DMS53 treated with DMSO at 0.1 percent for 48 hours (cell line): ENCODE results near the gene NOTCH4.

Experiments used
- DNase-seq: peaks from one replicate; lab custom pipeline; 2025; ENCODE audit not compliant: unreplicated experiment; lab: John Stamatoyannopoulos, UW

Gene NOTCH4

DNA sequence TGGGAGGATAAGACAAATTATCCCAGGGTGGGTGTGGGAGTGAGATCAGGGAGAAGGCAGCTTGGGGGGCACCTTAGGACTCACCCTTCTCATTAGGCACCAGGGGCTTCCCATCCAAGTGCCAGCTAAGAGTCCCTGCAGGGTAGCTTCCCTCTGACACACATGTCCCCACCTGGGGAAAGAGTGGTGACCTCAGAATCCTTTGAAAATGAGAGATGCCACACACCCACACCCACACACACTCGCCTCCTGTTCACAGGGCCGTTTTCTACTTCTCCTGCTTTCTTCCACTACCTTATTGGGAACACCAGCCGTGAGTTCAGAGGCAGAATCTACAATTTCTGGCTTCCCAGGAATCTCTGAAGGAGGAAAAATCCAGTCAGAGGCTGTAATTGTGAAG is 40.8 kb downstream of the NOTCH4 start:
- DNase-seq = no peak

DNA sequence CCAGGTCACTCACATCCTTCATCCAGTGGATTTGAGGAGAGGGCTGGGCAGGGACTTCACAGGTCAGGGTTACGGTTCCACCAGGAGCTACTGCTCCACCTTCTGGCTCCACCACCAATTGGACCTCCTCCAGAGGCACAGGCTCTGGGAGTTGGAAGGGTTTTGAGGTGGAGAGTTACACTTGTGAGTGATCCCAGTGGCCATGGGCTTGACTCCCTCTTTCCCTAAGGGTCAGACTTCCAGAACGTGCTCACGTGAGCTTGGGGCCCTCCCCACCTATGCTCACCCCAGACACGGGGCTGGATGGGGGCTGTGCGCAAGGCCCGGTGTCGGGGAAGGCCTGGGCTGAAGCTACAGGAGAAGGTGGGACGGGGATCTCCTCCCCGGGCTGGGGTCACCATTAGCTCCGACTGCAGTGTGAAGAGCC is 41.3 kb downstream of the NOTCH4 start:
- no peak for DNase-seq

DNA sequence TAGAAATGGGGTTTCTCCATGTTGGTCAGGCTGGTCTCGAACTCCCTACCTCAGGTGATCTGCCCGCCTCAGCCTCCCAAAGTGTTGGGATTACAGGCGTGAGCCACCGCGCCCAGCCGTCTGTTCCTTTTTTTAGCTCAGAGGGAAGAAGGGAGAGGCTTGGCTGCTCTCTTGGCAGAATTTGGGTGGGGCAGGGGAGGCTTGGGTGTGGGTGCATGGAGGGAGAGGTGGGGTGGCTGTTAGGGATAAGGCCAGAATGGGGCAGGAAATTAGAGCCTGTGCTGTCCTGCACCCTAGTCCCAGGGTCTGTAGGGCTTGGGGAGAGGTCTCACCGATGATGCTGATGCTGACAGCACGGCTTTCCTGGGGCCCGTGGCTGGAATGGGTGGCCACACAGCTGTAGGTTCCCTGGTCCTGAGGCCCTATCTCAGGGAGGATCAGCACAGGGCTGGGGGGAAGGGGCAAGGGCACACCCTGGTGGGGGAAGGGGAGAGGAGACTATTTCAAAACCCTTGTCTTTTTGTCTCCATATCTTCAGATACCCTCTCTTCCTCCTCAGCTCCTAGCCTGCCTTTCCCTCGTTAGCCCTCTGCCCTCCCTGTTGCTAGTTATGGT is 41.8 kb downstream of the NOTCH4 start:
- no peak for DNase-seq

DNA sequence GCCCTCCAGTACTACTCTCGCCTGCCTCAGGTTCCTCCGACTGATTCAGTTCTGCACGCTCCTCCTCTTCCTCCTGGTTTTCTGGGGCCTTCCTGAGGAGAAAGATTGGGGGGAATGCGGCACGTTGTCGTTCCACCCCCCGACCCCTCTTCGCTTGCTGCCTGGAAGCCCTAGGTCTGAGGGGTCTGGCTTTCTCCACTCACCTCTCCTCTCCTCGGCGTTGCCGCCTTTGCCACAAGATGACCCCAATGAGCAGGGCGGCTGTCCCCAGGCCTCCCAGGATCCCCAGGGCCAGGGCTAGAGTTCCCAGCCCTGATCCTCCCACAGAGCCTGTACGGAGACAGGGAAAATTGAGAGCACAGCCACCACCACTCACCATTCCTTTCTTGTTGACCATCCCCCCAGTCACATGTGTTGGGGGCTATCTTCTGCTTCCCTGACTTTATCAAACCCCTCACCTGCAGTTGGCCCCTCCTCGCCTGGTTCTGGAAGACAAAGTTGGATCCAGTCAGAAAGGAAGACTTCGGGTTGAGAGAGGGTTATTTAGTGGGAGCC is 42.6 kb downstream of the NOTCH4 start:
- DNase-seq = no peak

DNA sequence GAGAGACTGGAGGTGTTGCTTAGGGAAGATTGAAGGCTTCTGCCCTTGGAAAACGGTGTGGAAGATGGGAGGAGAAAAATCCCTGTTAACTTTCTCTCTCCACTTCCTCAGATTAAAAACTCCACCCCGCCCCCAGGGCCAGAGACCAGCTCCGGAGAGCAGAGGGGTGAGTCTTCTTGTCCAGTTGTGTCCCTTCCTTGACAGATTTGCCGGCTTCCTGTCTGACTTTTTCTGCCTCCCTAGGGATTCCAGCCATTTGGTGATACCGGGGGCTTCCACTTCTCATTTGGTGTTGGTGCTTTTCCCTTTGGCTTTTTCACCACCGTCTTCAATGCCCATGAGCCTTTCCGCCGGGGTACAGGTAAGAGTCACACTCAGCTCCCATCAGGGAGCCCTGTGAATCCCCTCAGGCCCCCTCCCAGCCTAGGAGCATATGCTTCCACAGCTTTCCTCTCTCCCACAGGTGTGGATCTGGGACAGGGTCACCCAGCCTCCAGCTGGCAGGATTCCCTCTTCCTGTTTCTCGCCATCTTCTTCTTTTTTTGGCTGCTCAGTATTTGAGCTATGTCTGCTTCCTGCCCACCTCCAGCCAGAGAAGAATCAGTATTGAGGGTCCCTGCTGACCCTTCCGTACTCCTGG is 44.0 kb downstream of the NOTCH4 start:
- no peak for DNase-seq

DNA sequence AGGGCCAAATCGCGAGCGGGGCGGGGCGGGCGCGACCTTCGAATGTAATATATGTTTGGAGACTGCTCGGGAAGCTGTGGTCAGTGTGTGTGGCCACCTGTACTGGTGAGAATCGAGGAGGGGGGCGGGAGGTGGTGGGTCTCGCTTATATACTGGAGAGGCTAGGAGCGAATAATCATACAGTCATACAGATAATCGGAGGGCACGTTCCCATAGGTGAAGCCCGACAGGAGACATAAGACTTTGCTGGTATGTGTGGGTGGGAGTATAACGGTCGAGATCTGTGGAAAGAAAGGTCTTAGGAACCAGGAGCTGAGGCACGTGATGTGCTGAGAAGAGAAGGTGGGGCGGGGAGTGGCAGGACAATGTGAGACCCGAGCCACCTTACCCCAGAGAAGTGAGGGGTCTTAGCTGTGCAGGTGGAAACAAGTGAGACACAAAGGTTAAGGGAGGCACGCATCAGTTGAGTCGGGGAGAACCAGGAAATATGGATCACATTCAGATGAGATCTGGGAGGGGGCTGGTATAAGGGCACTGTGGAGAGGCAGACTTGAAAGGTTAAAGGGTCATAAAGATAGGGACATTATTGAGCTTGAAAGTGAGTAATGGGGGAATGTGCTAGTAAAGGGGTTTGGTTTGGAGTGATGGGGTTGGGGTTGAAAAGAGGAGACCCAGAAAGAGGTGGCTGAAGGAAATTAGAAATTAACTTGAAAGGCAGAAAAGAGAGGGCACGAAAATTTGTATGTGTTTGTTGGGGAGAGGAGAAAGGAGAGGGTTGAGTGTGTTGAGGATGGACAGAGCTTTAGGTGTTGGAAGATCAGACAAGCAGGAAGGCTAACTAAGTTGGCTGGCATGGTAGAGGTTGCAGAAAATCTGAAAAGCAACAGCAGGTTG is 45.1 kb downstream of the NOTCH4 start:
- DNase-seq = no peak

DNA sequence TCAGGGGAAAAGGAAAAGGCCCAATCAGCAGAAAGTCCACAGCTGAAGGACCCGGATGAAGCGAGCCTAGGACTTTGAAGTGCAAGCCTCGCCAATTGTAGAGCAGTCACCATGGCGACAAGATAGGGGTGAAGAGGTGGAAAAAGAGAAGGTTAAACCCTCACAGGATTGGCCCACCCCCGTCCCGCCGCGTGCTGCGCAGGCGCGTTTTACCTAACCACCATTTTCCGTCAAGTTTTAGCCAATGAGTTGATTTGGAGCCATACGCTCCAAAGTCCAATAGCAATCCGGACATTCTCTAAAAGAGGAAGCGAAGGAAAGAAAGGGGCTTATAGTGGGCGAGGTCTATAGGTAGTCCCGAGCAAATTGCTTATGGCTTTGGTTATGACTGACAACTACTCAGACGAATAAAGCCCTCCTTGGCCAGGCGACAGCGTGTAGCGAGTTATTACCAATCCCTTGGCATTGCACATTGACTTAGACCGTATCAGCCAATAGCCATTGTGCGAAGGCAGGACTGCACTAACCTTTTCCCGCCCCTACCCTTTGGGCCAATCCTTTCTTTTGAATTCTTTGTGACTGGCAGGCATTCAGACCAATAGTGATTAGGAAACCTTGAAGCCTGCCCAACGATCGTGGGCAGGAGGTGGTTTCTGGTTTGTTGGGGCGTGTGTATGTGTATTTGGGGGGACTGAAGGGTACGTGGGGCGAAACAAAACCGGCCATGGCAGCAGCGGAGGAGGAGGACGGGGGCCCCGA is 45.9 kb downstream of the NOTCH4 start, which contains the start of gene RNF5:
TSS of gene RNF5 (plus strand) at position 618 of the 759 bp plus-strand sequence. CDS start at position 725, 107 bp downstream.
- peak; percentile 99 for DNase-seq

DNA sequence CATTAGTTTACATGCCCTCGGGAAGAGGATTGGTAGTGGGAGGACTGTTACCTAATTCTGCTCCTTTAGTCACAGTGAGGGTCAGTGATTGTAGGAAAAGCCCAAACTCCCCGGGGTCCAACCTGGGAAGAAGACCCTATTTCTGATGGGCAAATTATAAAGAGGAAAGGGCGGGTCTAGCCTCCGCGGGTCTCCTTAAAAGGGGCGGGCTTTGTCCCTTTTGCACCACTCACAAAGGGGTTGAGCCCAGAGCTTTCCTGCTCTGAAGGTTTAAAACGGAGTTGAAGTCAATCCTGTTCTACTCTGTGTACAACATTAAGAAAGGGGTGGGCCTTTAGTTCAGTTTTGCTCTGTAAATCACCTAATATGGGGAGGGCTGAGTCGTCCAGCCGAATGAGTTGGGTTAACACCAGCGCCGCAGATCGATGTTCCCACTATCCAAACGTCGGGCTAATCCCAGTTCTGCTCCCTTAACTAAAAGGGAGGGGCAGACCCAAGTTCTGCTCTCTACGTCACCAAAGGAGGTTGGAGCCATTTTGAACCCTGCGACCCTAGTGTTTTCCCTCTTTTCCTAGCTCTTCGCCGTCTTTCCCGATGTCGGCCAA is 46.6 kb downstream of the NOTCH4 start:
- peak; percentile 85 for DNase-seq

DNA sequence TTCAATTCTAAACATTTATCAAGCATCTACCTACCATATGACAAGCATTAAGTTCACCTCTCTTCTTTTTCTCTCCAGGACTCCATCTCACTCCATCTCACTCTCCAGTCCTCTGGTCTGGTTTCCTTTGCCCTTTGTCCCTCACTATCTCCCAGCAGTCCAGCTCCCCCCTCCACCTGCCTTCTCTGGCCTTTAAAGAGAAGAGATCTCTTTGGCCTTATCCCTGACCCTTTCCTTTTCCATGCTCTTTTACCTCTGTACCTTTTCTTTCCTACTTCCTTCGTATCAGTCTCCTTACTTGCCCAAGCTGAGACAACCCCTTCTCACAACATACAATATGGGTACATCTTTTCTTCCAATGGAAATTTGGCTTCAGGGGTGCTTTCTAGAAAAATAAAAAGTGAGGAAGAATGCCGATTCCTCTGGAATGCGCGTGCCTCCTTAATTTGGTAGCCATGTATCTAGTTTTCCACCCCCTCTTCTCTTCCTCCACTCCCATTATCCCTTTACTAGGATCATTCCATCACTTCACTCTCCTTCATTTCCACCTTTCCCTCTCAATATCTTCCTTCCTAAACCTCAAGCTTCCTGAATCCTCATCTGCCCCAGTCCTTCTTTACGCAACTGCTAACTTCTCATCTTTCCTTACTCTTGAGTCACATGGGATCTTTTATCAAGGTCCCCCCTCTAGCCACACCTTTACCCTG is 47.2 kb downstream of the NOTCH4 start:
- DNase-seq = no peak

DNA sequence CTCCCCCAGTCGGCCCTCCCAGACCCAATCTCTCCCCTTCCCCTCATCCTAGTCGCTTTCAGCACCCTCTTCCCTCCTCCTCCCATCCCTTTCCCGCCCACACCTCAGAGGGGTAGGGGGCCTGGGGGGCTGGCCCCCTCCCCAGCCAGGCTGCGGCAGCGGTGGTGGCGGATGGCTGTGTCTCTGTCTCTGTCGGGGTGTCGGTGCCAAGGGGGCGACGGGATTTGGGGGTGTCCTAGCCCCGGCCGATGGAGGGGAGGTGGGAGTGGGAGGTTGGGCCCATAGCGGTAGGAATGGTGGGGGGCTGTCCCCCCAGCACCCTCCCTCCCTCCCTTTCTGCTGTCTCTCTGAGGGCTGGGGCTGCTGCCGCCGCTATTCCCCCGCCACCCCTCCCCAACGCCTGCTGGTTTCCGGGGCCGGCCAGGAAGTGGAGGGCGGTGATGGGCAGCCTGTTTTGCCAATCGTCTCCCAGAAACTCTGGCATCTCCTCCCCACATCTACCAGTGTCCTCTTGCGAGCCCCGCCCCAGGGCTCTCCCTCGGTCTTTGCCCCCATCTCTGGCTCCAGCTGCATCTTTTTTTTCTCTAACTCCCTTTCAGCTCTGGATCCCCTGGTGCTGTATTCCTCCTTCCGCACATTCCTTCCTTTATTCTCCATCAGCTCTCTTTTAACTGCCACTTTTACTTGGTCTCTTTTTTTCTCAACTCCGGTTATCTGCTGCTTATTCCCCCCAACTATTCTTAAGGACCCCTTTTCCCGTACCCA is 48.0 kb downstream of the NOTCH4 start, which contains the start of gene AGPAT1:
TSS of gene AGPAT1 (minus strand) at position 374 of the 765 bp plus-strand sequence. CDS start 4,588 bp downstream, outside the sequence.
- DNase-seq = peak; percentile 93

DNA sequence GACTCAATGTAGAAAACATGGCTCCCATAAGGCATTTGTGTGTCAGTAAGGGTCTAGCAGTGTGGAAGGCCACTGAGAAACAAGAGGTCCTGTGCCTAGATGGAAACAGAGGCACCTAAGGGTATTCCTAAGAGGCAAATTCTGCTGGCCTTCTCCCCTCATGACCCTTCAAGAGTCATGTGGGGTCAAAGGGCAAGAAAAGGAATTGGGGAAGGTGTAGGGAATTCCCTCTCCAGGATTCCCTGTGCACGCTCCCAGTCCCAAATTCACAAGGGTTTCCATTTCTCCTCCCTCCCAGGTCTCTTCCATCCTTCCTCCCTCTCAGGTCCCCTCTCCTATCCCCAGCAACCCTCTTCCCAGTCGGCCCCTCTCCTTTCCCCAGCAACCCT is 48.6 kb downstream of the NOTCH4 start:
- no peak for DNase-seq

DNA sequence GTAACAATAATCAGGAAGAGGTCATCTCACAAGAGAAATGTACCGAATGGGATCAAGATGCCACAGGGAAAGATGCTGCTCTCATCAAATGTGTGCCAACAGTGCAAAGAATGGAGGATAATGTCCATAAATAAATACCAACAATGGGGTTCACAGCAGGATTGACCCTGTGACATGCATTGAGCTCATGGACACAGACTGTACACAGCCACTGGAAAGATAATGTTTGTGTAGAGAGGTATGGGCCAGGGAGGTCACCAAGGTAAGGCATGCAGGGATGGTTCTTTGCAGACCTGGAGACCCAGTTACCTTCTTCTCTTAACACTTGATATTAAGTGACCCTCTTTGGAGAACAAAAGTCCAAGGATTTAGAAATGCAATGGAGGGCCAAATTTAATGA is 49.5 kb downstream of the NOTCH4 start:
- DNase-seq = no peak

DNA sequence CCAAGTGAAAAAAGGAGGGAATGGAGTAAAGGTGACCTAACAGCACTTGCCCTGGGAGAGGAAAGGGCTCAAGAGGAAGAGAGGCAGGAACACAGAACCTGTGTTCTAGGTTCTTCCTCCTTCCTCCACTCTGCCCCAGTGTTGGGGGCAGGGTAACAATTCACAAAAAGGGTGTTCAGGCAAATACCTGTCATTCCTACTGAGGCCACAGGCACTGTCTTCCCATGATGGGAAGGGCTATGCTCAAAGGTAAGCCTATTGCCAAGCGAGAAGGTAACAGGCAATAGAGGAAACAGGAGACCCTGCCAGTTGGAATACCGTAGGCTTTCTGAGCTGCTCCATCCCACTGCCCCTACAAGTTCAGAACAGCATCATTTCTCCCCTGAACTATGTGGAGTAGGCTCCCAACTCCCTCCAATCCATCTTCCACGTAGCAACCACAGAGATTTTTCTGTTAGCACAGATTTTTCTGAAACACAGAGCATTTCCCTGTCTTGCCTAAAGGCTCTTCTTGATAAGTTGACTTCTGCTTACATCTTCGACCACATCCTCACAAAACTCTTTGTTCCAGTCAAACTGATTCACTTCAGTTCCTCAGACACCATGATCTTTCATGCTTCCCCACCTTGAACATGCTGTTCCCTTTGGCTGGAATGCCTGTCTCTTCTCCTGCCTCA is 50.7 kb downstream of the NOTCH4 start:
- DNase-seq = no peak

DNA sequence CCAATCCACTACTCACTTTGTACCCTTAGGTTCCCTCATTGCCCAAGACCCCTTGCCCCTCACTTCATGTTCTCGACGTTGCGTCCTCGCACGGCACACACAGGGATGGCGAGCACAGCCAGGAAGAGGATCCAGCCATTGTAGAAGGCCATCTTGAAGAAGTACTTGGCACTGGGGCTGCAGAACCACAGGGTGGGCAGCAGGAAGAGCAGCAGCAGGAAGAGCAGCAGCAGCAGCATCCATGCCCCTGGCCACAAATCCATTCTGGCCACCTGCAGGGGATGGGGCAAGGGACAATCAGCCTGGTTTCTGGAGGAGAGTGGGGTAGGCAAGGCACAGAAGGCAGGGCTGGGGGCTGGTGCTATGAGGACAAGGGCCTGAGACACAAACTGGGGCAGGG is 52.6 kb downstream of the NOTCH4 start:
- DNase-seq = no peak

DNA sequence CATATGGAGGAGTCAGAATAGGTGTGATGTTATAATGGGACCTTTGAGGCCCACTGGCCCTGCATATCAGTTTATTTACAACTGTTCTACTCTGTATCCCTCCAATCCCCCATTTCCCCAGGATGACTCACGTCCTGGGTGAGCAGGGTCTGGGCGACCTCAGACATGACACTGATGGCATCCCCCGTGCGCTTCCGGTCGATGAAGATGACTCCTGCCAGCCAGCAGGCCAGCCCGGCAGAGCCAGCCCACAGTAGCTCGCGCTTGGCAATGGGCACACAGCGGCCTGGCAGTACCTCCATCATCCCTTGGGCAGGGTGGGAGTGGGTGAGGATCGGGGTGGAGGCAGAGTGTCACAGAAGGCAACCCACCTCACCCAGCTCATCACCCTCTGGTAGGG is 53.6 kb downstream of the NOTCH4 start:
- DNase-seq = no peak

DNA sequence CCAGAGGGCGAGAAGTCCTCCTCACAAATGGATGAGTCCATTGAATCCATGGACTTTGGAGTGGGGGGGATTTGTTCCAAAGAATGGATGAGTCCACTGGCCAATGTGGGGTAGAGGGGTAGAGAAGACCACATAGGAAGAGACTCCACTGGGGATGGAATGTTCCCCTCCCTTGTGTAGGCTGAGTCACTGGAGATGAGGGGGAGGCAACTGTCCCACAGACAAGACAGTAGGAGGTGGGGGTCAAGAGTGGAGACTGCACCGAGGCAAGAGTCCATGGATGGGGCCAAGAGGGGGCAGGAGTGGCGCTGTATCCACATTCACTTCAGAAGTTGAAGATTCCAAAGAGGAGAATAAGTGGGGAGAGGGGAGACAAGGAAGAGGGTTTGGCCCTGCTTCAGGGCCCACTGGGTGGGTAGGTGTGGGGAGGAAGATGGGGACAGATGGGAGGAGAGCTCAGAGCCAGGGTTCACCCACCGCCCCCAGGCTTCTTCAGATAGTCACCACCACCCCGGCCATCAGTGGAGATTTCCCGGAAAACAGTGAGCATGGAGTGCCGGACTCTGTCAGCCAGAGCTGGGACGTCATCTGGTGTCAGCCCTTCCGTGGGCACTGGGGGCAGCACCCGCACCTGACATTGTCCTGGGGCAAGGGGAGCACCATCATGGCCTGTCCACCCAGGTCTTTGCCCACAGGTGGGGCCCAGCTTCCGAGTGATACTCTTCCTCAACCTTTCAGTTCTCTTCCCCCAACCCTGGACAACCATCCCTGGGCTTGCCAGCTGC is 54.9 kb downstream of the NOTCH4 start:
- no peak for DNase-seq

DNA sequence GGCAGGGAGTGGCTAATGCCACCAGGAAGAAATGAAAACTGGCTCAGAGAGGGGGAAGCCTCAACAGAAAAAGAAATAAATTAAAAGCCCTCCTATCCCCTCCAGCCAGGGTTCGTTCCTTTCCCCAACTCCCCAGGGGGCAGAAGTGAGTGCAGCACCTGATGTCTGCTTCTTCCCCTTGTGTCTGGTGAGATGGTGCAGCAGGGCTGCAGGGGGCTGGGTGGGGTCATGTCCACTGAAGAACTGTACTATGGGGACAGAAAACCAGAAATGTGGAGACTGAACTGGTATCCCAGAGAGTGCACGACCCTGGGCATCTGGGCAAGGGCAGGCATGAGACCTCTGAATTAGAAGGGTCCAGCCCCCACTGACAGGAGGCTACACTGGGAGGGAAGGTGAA is 55.5 kb downstream of the NOTCH4 start:
- DNase-seq = no peak
